HG02798 (cell line): ENCODE results near the gene PDE11A.
"Not testable (repeated sequence)": the region's sequence is repeated elsewhere in the genome, so short reads cannot be mapped to it uniquely, and the experiment has no call there.

ENCODE experiments used
- ATAC-seq: cut with Tn5 transposase; IDR thresholded peaks from one replicate; pipeline ENCODE4 v1.9.1; 2021; ENCODE audit warnings: mild to moderate bottlenecking; ENCODE audit not compliant: unreplicated experiment, poor library complexity

The PDE11A gene

GRCh38 chr2:178075006-178075326 lies 2.4 kb upstream of the PDE11A start:
- no peak for ATAC-seq

DNA sequence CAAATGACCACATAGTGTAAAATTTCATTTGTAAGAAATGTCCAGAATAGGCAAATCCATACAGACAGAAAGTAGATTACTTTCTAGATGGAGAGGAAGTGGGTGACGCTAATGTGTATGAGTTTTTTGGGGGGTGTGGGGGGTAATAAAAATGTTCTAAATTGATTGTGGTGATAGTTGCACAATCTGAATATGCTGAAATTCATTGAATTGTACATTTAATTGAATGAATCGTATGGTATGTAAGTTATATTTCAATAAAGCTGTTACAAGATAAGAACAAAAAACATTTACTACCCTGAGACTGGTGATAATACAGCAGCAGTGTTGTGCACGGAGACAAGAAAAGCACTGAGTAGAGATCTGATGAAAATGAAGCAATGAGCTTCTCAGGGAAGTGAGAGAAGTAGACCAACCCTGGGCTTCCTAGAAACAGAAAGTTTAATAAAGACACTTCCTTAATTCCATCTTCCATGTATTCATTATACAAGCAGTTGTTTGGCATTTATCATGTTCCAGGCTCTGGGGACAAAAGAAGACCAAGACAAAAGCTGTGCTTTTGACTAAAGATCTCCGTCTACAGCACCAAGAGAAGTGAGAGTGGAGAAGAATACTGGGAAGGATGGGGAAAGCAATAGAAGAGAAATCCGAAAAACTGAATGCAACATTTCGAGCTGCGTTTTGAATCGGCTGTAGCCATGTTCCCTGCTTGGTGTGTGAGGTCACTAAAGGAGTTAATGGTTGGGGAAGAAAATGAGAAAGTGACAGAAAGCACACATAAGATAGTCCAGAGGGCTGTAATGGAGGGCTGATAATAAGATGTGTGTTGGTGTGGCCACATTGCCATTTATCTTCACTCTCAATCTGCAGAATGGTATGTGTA lies 1.8 kb upstream of the PDE11A start:
- no peak for ATAC-seq

GRCh38 chr2:178072000-178072382 lies 586 bp downstream of the PDE11A start:
- no peak for ATAC-seq

GRCh38 chr2:178070824-178071223 lies 1.8 kb downstream of the PDE11A start:
- ATAC-seq, result no peak

- no peak for ATAC-seq
Observed at GRCh38 chr2:178069551-178069950, 3.0 kb downstream of the PDE11A start.

DNA sequence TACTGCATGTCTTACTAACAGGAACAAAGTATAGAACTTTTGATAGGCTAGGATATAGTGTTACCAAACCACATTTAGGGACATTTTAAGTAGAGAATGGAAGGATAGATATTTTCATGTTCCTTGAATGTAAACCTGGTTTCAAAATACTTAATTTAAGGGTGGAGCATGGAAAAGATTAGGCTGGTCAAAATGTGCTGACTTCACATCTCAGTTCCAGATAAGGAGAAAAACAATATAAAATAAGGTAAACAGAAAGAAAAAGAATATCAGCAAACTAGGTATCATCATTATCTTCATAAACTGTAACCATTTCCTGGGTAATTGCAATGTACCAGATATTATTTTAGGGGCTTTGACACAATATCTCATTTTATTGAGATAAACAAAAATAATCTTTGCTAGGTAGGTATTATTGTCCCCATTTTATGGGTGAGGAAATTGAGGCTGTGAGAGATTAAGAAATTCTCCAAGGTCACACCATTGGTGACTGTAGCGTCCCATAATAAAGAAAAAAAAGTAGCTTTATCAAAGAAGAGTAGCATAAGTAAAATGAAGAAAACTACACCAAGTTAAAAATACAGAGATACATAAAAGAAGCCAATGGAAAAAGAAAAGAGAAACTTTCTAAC lies 3.6 kb downstream of the PDE11A start:
- no peak for ATAC-seq

- no peak for ATAC-seq
Observed at GRCh38 chr2:178066890-178067669, 5.5 kb downstream of the PDE11A start.

GRCh38 chr2:178066324-178066723 lies 6.3 kb downstream of the PDE11A start:
- no peak for ATAC-seq

DNA sequence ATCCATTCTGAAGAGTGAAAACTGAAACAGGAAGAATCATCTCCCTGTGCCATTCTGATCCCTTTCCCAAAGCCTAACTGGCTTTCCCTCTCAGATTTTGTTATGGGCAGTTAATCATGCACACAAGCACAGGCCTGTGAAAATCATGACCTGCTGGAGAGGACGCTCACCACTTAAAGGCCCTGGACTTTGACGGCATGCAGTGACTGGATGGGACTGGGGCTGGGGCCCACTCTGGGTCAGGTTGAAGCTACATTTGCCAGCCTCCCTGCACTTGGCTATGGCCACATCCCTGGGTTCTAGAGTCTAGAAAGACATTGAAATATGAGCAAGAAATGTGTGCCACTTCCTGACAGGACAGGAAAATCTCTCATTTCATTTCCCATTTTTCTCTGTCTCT lies 12.9 kb downstream of the PDE11A start:
- ATAC-seq, result no peak

- ATAC-seq, result no peak
Observed at GRCh38 chr2:178059111-178059510, 13.5 kb downstream of the PDE11A start.

DNA sequence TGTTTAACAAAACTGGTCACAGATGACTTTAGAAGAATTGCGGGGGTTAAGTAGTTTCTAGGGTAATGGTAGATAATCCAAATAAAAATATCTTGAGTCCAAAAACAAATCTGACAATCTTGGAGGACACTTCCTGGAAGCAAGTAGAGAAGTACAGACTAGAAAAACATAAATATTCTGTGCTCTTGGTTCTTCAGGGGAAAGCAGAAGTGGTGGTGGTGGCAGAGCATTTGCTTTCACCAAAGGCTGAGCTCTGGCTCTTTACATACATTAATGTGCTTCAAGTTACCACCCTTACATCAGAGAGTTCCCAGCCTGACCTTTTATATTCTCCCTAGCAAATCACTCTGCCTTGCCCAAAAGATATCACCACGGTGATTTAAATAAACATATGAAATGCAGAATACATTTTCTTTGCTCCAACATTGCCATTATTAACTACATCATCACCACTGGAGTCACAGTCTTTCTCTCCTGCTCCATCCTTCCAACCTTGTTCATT lies 15.3 kb downstream of the PDE11A start:
- no peak for ATAC-seq

DNA sequence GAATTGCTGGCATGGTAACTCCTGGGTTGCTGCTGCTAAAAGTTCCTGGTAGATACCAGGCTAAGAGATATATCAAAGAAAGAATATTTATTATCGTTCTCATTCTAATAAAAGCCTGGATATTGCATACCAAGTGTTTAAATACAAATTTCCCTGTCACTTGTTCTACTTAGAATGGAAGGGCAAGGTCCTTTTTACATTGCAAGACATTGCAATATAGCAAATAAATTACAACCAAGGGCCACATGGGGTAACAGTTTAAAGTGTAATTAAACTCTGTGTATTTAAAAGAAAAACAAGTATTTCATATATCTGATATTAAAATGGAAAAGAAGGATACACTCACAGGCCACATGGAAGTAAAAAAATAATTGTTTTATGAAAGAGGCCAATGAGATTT lies 16.2 kb downstream of the PDE11A start:
- ATAC-seq, result no peak

DNA sequence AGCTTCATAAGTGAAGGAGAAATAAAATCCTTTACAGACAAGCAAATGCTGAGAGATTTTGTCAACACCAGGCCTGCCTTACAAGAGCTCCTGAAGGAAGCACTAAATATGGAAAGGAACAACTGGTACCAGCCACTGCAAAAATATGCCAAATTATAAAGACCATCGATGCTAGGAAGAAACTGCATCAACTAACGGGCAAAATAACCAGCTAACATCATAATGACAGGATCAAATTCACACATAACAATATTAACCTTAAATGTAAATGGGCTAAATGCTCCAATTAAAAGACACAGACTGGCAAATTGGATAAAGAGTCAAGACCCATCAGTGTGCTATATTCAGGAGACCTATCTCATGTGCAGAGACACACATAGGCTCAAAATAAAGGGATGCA lies 21.3 kb downstream of the PDE11A start:
- ATAC-seq, result not testable (repeated sequence)

GRCh38 chr2:178047391-178047790 lies 25.2 kb downstream of the PDE11A start:
- no peak for ATAC-seq

DNA sequence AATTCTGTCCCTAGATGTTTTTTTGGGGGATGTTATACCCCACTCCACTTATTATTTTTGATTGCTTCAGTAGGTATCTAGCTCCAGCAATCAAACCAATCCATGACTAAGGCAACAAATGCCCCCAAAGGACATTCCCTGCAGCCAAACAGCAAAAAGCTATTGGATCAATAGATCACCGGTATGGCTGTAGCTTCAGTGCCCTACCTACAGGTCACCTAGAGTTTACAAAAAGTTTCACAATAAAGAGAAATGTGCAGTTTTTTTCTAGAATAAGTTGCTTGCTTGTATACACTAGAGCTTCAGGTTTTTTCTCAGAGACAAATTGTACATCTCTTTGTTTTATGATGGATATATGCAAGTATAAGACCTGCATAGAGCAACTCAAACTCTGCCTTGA lies 27.7 kb downstream of the PDE11A start:
- no peak for ATAC-seq

DNA sequence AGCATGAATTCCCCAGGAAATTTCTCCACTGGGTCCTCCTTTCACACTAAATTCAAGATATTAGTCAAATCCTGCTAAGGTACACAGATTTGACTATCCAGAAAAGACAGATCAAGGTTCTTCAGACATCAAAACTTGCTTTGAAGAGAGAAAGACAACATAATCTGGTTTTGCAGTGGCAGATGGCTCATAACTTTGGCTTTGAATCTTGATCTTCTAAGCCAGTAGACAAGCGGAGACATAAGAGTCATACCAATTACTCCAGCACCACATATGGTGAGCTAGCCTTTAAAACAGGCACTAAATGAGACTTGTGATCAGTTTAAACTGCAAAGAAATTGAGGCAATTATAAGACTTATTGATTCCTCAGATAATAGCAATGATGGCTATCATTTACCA lies 29.3 kb downstream of the PDE11A start:
- ATAC-seq, result no peak

- ATAC-seq, result not testable (repeated sequence)
Observed at GRCh38 chr2:178033583-178033982, 39.0 kb downstream of the PDE11A start.

- ATAC-seq, result no peak
Observed at GRCh38 chr2:178029342-178029741, 43.2 kb downstream of the PDE11A start.

GRCh38 chr2:178025551-178026185 lies 46.9 kb downstream of the PDE11A start:
- no peak for ATAC-seq

GRCh38 chr2:178018141-178018540 lies 54.4 kb downstream of the PDE11A start:
- no peak for ATAC-seq

- ATAC-seq, result no peak
Observed at GRCh38 chr2:178016612-178017011, 56.0 kb downstream of the PDE11A start.
